Skin of body (tissue), 2 donors: ENCODE results near the gene VNN1. TPM values are rescaled to one million over a fixed set of nuclear protein-coding genes. Genes with fewer than 3 reads are reported as not detected.
"Not testable (repeated sequence)": the region's sequence is repeated elsewhere in the genome, so short reads cannot be mapped to it uniquely, and the experiment has no call there.

ENCODE experiments used
- DNase-seq: peaks from one replicate; lab custom pipeline; 2025; lab: John Stamatoyannopoulos, UW
- total RNA-seq: library from RNA; depleted of rRNA; stranded (reverse); fragments of >200 nt; gene quantifications from one replicate; pipeline ENCODE4 v1.2.3, GENCODE V29; 2014

Gene VNN1
- total RNA-seq, 1 donor from 2014 or later: 0.89 TPM

GRCh38 chr6:132725471-132725870 lies 11.6 kb upstream of the VNN1 start:
- DNase-seq: no peak

- no peak for DNase-seq
Measured at GRCh38 chr6:132719736-132720448, 6.0 kb upstream of the VNN1 start.

GRCh38 chr6:132715881-132716637 lies 2.2 kb upstream of the VNN1 start:
- DNase-seq: no peak

GRCh38 chr6:132715204-132715603 lies 1.3 kb upstream of the VNN1 start:
- no peak for DNase-seq

GRCh38 chr6:132714160-132714559 lies 305 bp upstream of the VNN1 start:
- DNase-seq: no peak

GRCh38 chr6:132712366-132712765 lies 1.5 kb downstream of the VNN1 start:
- no peak for DNase-seq

GRCh38 chr6:132708771-132709170 lies 5.1 kb downstream of the VNN1 start:
- DNase-seq: no peak

- DNase-seq: no peak
Measured at GRCh38 chr6:132708002-132708401, 5.9 kb downstream of the VNN1 start.

- DNase-seq: not testable (repeated sequence)
Measured at GRCh38 chr6:132706756-132707155, 7.1 kb downstream of the VNN1 start.

- no peak for DNase-seq
Measured at GRCh38 chr6:132703936-132704335, 9.9 kb downstream of the VNN1 start.

GRCh38 chr6:132698608-132699007 lies 15.2 kb downstream of the VNN1 start:
- DNase-seq: no peak

GRCh38 chr6:132695773-132696172 lies 18.1 kb downstream of the VNN1 start:
- no peak for DNase-seq

- no peak for DNase-seq
Measured at GRCh38 chr6:132693478-132693877, 20.4 kb downstream of the VNN1 start.

GRCh38 chr6:132690678-132691077 lies 23.2 kb downstream of the VNN1 start:
- DNase-seq: no peak

GRCh38 chr6:132687306-132687705 lies 26.5 kb downstream of the VNN1 start:
- no peak for DNase-seq

GRCh38 chr6:132686531-132686930 lies 27.3 kb downstream of the VNN1 start:
- DNase-seq: no peak

GRCh38 chr6:132685009-132685408 lies 28.8 kb downstream of the VNN1 start:
- DNase-seq: no peak

- no peak for DNase-seq
Measured at GRCh38 chr6:132684272-132684671, 29.6 kb downstream of the VNN1 start.

- no peak for DNase-seq
Measured at GRCh38 chr6:132683543-132683942, 30.3 kb downstream of the VNN1 start.

GRCh38 chr6:132679094-132679493 lies 34.8 kb downstream of the VNN1 start:
- DNase-seq: not testable (repeated sequence)

GRCh38 chr6:132675749-132676148 lies 38.1 kb downstream of the VNN1 start:
- DNase-seq: no peak

- DNase-seq: no peak
Measured at GRCh38 chr6:132675002-132675401, 38.9 kb downstream of the VNN1 start.
